Measurements from ENCODE around the gene MAPK14.

MAPK14 gene

DNA sequence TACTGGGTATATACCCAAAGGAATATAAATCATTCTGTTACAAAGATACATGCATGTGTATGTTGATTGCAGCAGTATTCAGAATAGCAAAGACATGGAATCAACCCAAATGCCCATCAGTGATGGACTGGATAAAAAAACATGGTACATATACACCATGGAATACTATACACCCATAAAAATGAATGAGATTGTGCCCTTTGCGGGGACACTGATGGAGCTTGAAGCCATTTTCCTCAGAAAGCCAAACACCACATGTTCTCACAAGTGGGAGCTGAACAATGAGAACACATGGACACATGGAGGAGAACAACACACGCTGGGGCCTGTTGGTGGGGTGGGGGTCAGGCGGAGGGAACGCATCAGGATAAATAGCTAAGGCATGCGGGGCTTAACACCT is 61.4 kb downstream of the MAPK14 start:
- TF ChIP-seq CEBPB (IDR thresholded peaks at IDR 0.05): no peak
- no peak for TF ChIP-seq FOXM1 (IDR thresholded peaks at IDR 0.05; ENCODE audit: borderline replicate concordance, low read depth)
- no peak for TF ChIP-seq TCF12 (IDR thresholded peaks at IDR 0.05; ENCODE audit: low read depth)
- TF ChIP-seq TEAD4 (IDR thresholded peaks at IDR 0.05): no peak
- no peak for TF ChIP-seq RAD21 (IDR thresholded peaks at IDR 0.05; ENCODE audit: low read depth)
- no peak for TF ChIP-seq CREB1 (IDR thresholded peaks at IDR 0.05; ENCODE audit: low read depth)
- TF ChIP-seq, protein P1, sequence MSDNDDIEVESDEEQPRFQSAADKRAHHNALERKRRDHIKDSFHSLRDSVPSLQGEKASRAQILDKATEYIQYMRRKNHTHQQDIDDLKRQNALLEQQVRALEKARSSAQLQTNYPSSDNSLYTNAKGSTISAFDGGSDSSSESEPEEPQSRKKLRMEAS (IDR thresholded peaks at IDR 0.05): no peak
- TF ChIP-seq ZBTB7A (IDR thresholded peaks at IDR 0.05; ENCODE audit: low read depth): no peak
- TF ChIP-seq YY1 (IDR thresholded peaks at IDR 0.05; ENCODE audit: low read depth): no peak
- no peak for TF ChIP-seq EGR1 (IDR thresholded peaks at IDR 0.05)
- TF ChIP-seq, protein P2, sequence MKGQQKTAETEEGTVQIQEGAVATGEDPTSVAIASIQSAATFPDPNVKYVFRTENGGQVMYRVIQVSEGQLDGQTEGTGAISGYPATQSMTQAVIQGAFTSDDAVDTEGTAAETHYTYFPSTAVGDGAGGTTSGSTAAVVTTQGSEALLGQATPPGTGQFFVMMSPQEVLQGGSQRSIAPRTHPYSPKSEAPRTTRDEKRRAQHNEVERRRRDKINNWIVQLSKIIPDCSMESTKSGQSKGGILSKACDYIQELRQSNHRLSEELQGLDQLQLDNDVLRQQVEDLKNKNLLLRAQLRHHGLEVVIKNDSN (IDR thresholded peaks at IDR 0.05): no peak
- no peak for TF ChIP-seq EP300 (IDR thresholded peaks at IDR 0.05; ENCODE audit: borderline replicate concordance)

- no peak for TF ChIP-seq CREB1 (IDR thresholded peaks at IDR 0.05; ENCODE audit: low read depth)
- no peak for TF ChIP-seq NFIC (IDR thresholded peaks at IDR 0.05)
- no peak for TF ChIP-seq EGR1 (IDR thresholded peaks at IDR 0.05)
- TF ChIP-seq, protein P3, sequence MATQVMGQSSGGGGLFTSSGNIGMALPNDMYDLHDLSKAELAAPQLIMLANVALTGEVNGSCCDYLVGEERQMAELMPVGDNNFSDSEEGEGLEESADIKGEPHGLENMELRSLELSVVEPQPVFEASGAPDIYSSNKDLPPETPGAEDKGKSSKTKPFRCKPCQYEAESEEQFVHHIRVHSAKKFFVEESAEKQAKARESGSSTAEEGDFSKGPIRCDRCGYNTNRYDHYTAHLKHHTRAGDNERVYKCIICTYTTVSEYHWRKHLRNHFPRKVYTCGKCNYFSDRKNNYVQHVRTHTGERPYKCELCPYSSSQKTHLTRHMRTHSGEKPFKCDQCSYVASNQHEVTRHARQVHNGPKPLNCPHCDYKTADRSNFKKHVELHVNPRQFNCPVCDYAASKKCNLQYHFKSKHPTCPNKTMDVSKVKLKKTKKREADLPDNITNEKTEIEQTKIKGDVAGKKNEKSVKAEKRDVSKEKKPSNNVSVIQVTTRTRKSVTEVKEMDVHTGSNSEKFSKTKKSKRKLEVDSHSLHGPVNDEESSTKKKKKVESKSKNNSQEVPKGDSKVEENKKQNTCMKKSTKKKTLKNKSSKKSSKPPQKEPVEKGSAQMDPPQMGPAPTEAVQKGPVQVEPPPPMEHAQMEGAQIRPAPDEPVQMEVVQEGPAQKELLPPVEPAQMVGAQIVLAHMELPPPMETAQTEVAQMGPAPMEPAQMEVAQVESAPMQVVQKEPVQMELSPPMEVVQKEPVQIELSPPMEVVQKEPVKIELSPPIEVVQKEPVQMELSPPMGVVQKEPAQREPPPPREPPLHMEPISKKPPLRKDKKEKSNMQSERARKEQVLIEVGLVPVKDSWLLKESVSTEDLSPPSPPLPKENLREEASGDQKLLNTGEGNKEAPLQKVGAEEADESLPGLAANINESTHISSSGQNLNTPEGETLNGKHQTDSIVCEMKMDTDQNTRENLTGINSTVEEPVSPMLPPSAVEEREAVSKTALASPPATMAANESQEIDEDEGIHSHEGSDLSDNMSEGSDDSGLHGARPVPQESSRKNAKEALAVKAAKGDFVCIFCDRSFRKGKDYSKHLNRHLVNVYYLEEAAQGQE (IDR thresholded peaks at IDR 0.05; ENCODE audit: low read depth): no peak
- no peak for TF ChIP-seq EP300 (IDR thresholded peaks at IDR 0.05; ENCODE audit: borderline replicate concordance)
These were observed 66.6 kb downstream of the MAPK14 start for GRCh38 chr6:36094238-36094637.

DNA sequence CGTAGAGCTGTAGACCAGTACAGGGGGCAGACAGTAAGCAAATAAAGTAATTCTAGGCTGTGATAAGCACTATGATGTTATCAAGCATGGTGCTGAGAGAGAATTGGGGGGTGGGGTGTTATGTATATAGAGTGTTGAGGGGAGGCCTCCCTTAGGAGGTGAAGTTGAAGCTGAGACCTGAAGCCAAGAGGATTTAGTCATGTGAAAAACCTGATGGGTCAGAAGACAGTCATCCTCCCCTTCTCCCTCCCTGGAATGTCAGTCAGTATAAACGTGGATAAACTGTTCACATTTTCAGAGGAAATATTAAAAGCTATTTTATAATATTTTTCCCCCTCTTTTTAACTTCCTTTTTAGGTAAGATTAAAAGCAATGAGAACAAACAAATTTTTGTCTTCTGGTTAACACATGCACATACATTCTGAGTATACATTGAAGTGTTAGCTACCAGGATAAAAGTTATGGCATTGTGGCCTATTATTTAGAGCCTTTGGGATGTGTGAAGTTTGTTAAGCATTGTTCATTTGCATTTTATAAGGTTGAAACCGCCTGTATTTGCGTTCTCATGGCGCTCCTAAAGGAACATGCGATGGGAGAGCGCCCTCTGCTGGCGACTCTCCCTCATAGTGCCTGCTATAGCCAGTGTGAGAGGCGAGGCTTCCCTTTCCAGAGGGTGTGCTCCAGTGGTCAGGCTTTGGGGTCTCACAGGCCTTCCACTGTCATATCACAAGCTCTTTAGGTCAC is 67.3 kb downstream of the MAPK14 start:
- TF ChIP-seq RAD21 (IDR thresholded peaks at IDR 0.05; ENCODE audit: low read depth): peak; percentile 86
- TF ChIP-seq, protein P1 (IDR thresholded peaks at IDR 0.05): no peak

- no peak for TF ChIP-seq CREB1 (IDR thresholded peaks at IDR 0.05; ENCODE audit: low read depth)
- TF ChIP-seq, protein P1 (IDR thresholded peaks at IDR 0.05): no peak
- TF ChIP-seq EP300 (IDR thresholded peaks at IDR 0.05; ENCODE audit: borderline replicate concordance): no peak
- TF ChIP-seq, protein P3 (IDR thresholded peaks at IDR 0.05; ENCODE audit: low read depth): no peak
These were observed 68.1 kb downstream of the MAPK14 start for GRCh38 chr6:36095497-36096391.

GRCh38 chr6:36098253-36098919 is 70.8 kb downstream of the MAPK14 start:
- TF ChIP-seq RAD21 (IDR thresholded peaks at IDR 0.05; ENCODE audit: low read depth) (no peak), TCF12 (IDR thresholded peaks at IDR 0.05; ENCODE audit: low read depth) (no peak), YY1 (IDR thresholded peaks at IDR 0.05; ENCODE audit: low read depth) (no peak), ZBTB7A (IDR thresholded peaks at IDR 0.05; ENCODE audit: low read depth) (no peak), NFIC (IDR thresholded peaks at IDR 0.05) (no peak), CEBPB (IDR thresholded peaks at IDR 0.05) (no peak), TAF1 (IDR thresholded peaks at IDR 0.05; ENCODE audit: low read depth) (no peak), CREB1 (IDR thresholded peaks at IDR 0.05; ENCODE audit: low read depth) (no peak), EP300 (IDR thresholded peaks at IDR 0.05; ENCODE audit: borderline replicate concordance) (no peak), EGR1 (IDR thresholded peaks at IDR 0.05) (no peak), TEAD4 (IDR thresholded peaks at IDR 0.05) (no peak), FOXM1 (IDR thresholded peaks at IDR 0.05; ENCODE audit: borderline replicate concordance, low read depth) (no peak)
- TF ChIP-seq, protein P1 (IDR thresholded peaks at IDR 0.05): no peak
- TF ChIP-seq, protein P2 (IDR thresholded peaks at IDR 0.05): no peak
- TF ChIP-seq, protein P3 (IDR thresholded peaks at IDR 0.05; ENCODE audit: low read depth): no peak

Data from Ishikawa (cell line).